Epithelial cell of alveolus of lung (primary cell): ENCODE measurements around the gene ARL4C. TPM values are rescaled to one million over a fixed set of nuclear protein-coding genes. Genes with fewer than 3 reads are reported as not detected.

ENCODE experiments used
- total RNA-seq: library from RNA; depleted of rRNA; stranded (reverse); fragments of >200 nt; gene quantifications from 2 replicates; pipeline ENCODE4 v1.2.1, GENCODE V29; 2015

The ARL4C gene
- total RNA-seq, result 3.0 and 17.1 TPM in 2 replicates

DNA sequence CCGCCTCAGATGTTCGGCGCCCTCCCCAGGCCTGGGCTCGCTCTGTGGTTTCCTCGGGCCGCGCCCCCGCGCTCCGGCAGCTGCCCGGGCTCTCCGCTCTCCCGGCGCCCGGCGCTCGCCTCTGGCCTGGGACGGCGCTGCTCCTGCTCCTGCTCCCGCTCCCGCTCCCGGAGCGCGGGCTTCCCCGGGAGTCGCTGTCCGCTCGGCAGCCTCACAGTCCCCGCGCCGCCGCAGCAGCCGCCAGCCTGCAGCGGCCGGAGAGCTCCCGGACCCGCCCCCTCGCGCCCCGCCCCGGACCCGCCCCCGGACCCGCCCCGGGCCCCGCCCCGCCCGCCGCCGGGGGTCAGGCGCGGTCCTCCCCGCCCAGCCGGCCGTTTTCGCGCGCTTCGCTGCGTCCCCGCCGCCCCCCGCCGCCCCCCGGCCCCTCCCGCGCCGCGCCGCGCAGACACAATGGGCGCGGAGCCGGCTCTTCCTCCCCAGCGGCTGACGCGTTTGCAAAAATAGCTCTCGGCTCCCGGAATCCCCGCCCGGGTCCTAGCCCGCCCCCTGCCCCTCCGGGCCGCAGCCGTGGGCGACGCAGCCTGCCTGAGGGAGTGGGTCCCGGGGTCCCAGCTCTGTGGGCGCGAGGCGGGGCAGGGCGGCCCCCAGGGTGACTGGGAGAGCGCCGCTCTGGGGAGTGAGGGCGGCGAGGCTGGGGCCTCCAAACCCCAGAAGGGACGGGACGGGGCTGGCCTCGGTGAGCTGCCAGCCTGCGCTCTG lies at the start of gene ARL4C:
Gene ARL4C (minus strand): TSS at position 247 of the 759 bp plus-strand sequence. CDS start 495 bp downstream, outside the sequence.

